Panc1 (cell line): ENCODE measurements around the gene CARD8.

ENCODE experiments used
- SIN3A ChIP-seq: IDR thresholded peaks from 2 replicates; pipeline ENCODE4 v1.6.1; 2012; ENCODE audit warnings: low read depth, mild to moderate bottlenecking, low read length, moderate library complexity, borderline replicate concordance; ENCODE audit not compliant: insufficient read depth
- TF ChIP-seq, protein P1 (sequence below): fragments of 450-650 bp; IDR thresholded peaks from 2 replicates; pipeline ENCODE4 v1.5.1; 2017; ENCODE audit warnings: mild to moderate bottlenecking
- TF ChIP-seq, protein P2 (sequence below), 2 experiments: IDR thresholded peaks; 2 replicates each; pipeline ENCODE4 v1.6.1; 2011 to 2012; ENCODE audit warnings: low read depth in 2 of 2, control low read depth in 1 of 2, low read length in 1 of 2, mild to moderate bottlenecking in 1 of 2, moderate library complexity in 1 of 2; ENCODE audit not compliant: insufficient read depth in 1 of 2

DNA sequence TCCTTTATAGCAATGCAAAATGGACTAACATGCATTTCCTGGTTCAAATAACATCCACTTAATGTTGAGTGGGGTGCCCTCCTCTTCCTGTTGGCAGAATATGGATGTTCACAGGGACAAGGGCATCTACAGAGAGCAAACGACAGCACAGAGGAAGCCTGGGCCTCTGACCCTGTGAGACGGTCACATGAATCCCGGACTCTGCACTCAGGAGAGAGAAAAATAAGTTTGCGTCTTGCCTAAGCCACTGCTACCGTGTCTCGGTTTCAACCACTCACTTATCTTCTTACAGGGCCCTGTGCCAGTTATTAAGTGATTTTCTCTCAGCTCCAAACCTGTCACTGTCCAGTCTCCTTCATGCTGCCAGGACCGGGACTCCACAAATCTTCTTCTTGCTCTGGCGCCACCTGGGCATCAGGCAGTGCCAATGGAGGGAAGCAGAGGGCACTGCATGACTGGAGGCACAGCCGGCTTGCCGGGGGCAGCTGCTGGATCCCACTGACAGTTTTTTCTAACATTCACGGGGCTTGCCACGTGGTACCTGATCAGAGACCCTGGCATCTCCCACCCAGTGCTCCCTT, 97.4 kb downstream of the CARD8 start:
- TF ChIP-seq, protein P1, sequence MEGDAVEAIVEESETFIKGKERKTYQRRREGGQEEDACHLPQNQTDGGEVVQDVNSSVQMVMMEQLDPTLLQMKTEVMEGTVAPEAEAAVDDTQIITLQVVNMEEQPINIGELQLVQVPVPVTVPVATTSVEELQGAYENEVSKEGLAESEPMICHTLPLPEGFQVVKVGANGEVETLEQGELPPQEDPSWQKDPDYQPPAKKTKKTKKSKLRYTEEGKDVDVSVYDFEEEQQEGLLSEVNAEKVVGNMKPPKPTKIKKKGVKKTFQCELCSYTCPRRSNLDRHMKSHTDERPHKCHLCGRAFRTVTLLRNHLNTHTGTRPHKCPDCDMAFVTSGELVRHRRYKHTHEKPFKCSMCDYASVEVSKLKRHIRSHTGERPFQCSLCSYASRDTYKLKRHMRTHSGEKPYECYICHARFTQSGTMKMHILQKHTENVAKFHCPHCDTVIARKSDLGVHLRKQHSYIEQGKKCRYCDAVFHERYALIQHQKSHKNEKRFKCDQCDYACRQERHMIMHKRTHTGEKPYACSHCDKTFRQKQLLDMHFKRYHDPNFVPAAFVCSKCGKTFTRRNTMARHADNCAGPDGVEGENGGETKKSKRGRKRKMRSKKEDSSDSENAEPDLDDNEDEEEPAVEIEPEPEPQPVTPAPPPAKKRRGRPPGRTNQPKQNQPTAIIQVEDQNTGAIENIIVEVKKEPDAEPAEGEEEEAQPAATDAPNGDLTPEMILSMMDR, result no peak
- no peak for TF ChIP-seq SIN3A
- TF ChIP-seq, protein P2, sequence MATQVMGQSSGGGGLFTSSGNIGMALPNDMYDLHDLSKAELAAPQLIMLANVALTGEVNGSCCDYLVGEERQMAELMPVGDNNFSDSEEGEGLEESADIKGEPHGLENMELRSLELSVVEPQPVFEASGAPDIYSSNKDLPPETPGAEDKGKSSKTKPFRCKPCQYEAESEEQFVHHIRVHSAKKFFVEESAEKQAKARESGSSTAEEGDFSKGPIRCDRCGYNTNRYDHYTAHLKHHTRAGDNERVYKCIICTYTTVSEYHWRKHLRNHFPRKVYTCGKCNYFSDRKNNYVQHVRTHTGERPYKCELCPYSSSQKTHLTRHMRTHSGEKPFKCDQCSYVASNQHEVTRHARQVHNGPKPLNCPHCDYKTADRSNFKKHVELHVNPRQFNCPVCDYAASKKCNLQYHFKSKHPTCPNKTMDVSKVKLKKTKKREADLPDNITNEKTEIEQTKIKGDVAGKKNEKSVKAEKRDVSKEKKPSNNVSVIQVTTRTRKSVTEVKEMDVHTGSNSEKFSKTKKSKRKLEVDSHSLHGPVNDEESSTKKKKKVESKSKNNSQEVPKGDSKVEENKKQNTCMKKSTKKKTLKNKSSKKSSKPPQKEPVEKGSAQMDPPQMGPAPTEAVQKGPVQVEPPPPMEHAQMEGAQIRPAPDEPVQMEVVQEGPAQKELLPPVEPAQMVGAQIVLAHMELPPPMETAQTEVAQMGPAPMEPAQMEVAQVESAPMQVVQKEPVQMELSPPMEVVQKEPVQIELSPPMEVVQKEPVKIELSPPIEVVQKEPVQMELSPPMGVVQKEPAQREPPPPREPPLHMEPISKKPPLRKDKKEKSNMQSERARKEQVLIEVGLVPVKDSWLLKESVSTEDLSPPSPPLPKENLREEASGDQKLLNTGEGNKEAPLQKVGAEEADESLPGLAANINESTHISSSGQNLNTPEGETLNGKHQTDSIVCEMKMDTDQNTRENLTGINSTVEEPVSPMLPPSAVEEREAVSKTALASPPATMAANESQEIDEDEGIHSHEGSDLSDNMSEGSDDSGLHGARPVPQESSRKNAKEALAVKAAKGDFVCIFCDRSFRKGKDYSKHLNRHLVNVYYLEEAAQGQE (IDR thresholded peaks at IDR 0.05; ENCODE audit: insufficient read depth in 1 of 2, low read depth in 2 of 2, low read length in 1 of 2), result no peak
